ENCODE data around the gene APOO.

The APOO gene

GRCh38 chrX:23784470-23785331, 123.0 kb downstream of the APOO start:
- DNase-seq (ENCODE audit: low spot score) = peak; percentile 34
- in situ Hi-C loops (cut with MboI; ENCODE audit: low sequenced_read_pairs, unreplicated experiment) = no loop called here
- no peak for TF ChIP-seq CTCF (IDR thresholded peaks at IDR 0.05; ENCODE audit: borderline replicate concordance, control extremely low read depth, extremely low read depth, insufficient read depth, missing control alignments)

- in situ Hi-C loops (cut with MboI; ENCODE audit: low sequenced_read_pairs, unreplicated experiment) = no loop called here
- no peak for DNase-seq (ENCODE audit: low spot score)
- no peak for TF ChIP-seq CTCF (IDR thresholded peaks at IDR 0.05; ENCODE audit: borderline replicate concordance, control extremely low read depth, extremely low read depth, insufficient read depth, missing control alignments)
Observed at GRCh38 chrX:23783589-23784469, 123.9 kb downstream of the APOO start.
